HepG2 (cell line): ENCODE measurements around the gene SOST. TPM values are rescaled to one million over a fixed set of nuclear protein-coding genes. Genes with fewer than 3 reads are reported as not detected.

Source experiments
- ATAC-seq: fragments of 200-7000 bp; cut with Tn5 transposase; 3 replicates; pipeline ENCODE4 v1.9.1; 2020; ENCODE audit warnings: mild to moderate bottlenecking, moderate library complexity
- BruUV-seq: library from RNA; stranded (reverse); fragments of 400-500 nt; replicated peaks from 2 replicates; lab custom pipeline; 2021; lab: Mats Ljungman, UMichigan
- CTCF ChIA-PET: fragments of 300-600 bp; formaldehyde crosslinking; extraction: SDS; loops from one replicate; lab custom pipeline; 2021; ENCODE audit warnings: low total read pairs, inconsistent platforms, low intra/inter-chr PET ratio; lab: Yijun Ruan, JAX
- POLR2A ChIA-PET: fragments of 350-600 bp; sonication (Branson Sonifier 250); formaldehyde crosslinking; loops from one replicate; lab custom pipeline; 2020; ENCODE audit warnings: antibody characterized with exemption, inconsistent platforms; lab: Yijun Ruan, JAX
- DNase-seq: peaks from one replicate; pipeline ENCODE4 v3.0.0-alpha.2; 2015; ENCODE audit warnings: low spot score
- FAIRE-seq: peaks from 3 replicates; lab custom pipeline; 2011; peaks lifted over from hg19 to GRCh38; lab: Jason Lieb, UNC
- H2AFZ ChIP-seq: one replicate; pipeline ENCODE4 v1.6.1; 2011; ENCODE audit warnings: low read length, inconsistent platforms
- H3K27ac ChIP-seq: fragments of 300-600 bp; 3 replicates; pipeline ENCODE4 v1.8.0; 2011; ENCODE audit warnings: mixed run types, mild to moderate bottlenecking, mixed read lengths, low read length, inconsistent platforms; ENCODE audit not compliant: insufficient read depth; ENCODE audit errors: extremely low read length
- H3K27me3 ChIP-seq, 2 experiments: fragments of 200-600 bp in 1 of 2; 2 replicates in 1 of 2; 3 replicates in 1 of 2; pipeline versions ENCODE4 v1.6.0 to v1.8.0; 2011; ENCODE audit warnings: low read length in 2 of 2, mild to moderate bottlenecking in 2 of 2, moderate library complexity in 2 of 2, inconsistent platforms in 1 of 2; ENCODE audit not compliant: insufficient read depth in 2 of 2, control insufficient read depth in 1 of 2
- H3K36me3 ChIP-seq, 2 experiments: fragments of 200-600 bp in 1 of 2; replicated peaks in 1 of 2; 2 replicates in 1 of 2; 3 replicates in 1 of 2; pipeline versions ENCODE4 v1.5.1 to v1.8.0; 2011; ENCODE audit warnings: low read length in 2 of 2, inconsistent platforms in 1 of 2; ENCODE audit not compliant: insufficient read depth in 2 of 2, control insufficient read depth in 1 of 2
- H3K4me1 ChIP-seq: 2 replicates; pipeline ENCODE4 v1.5.1; 2012; ENCODE audit warnings: low read length, inconsistent platforms; ENCODE audit not compliant: insufficient read depth
- H3K4me2 ChIP-seq: 2 replicates; pipeline ENCODE4 v1.6.0; 2011; ENCODE audit warnings: low read depth, low read length, inconsistent platforms
- H3K4me3 ChIP-seq, 3 experiments: fragments of 200-600 bp in 1 of 3; sonication (generic), shearing (Covaris generic) in 1 of 3; replicated peaks in 1 of 3; 2 replicates each; pipeline ENCODE4 v1.5.1; 2011 to 2016; ENCODE audit warnings: low read length in 3 of 3, inconsistent platforms in 2 of 3, low read depth in 2 of 3, mild to moderate bottlenecking in 2 of 3, control low read depth in 1 of 3, mixed read lengths in 1 of 3; ENCODE audit not compliant: insufficient read depth in 1 of 3
- H3K79me2 ChIP-seq: one replicate; pipeline ENCODE4 v1.6.1; 2011; ENCODE audit warnings: low read length, inconsistent platforms; ENCODE audit not compliant: insufficient read depth
- H3K9ac ChIP-seq: 2 replicates; pipeline ENCODE4 v1.6.0; 2011; ENCODE audit warnings: mild to moderate bottlenecking, low read depth, low read length, inconsistent platforms; ENCODE audit not compliant: insufficient read depth
- H3K9me3 ChIP-seq: 2 replicates; pipeline ENCODE4 v1.5.1; 2012; ENCODE audit warnings: mild to moderate bottlenecking, low read length
- H4K20me1 ChIP-seq: 2 replicates; pipeline ENCODE4 v1.6.0; 2011; ENCODE audit warnings: inconsistent platforms, mild to moderate bottlenecking, low read length, moderate library complexity; ENCODE audit not compliant: insufficient read depth
- MAFK ChIP-seq, 2 experiments: IDR thresholded peaks in 1 of 2; conservative IDR thresholded peaks in 1 of 2; 2 replicates each; pipeline ENCODE4 v1.6.1; 2011; ENCODE audit warnings: improper control_type of control experiment in 2 of 2, low read length in 2 of 2
- WGBS: methylation state at CpG from one replicate; pipeline ENCODE4 v1.1.6; 2017; ENCODE audit warnings: low lambda C conversion rate; 5-methylcytosine and 5-hydroxymethylcytosine counted together
- in situ Hi-C: cut with HindIII; loops from 2 replicates; pipeline ENCODE4 v1.10.0; 2017; ENCODE audit warnings: low pct_unique_long_range_greater_than_20kb; ENCODE audit not compliant: extremely low pct_ligation_motif_present
- intact Hi-C: fragments of 100-400 bp; cut with micrococcal nuclease; formaldehyde crosslinking; loops from one replicate; pipeline ENCODE4 v1.10.0; 2022; ENCODE audit not compliant: unreplicated experiment
- polyA plus RNA-seq, 8 experiments: library from polyadenylated mRNA; depleted of rRNA in 3 of 8; stranded (reverse) in 7 of 8; unstranded in 1 of 8; fragments of >200 nt; fragmentation: Illumina TruSeq in 4 of 8; extraction: Trizol in 4 of 8; gene quantifications; 2 replicates each; pipeline versions ENCODE4 v1.2.1 to v1.2.3, GENCODE V29; 2011 to 2016; ENCODE audit warnings: low read depth in 4 of 8, missing spikeins in 1 of 8, mixed read lengths in 1 of 8; ENCODE audit not compliant: insufficient read depth in 1 of 8
- total RNA-seq, 5 experiments: library from RNA; depleted of rRNA; stranded (reverse); fragments of >200 nt; fragmentation: Illumina TruSeq; extraction: Trizol; gene quantifications; 2 replicates each; pipeline ENCODE4 v1.2.3, GENCODE V29; 2016; ENCODE audit warnings: low read depth in 1 of 5
- TF ChIP-seq, protein P1 (sequence below): sonication (generic); formaldehyde crosslinking; IDR thresholded peaks from 2 replicates; pipeline ENCODE4 v1.4.0; 2020; ENCODE audit warnings: missing genetic modification reagents, borderline replicate concordance
- TF ChIP-seq, protein P2 (sequence below): sonication (generic); formaldehyde crosslinking; IDR thresholded peaks from 2 replicates; pipeline ENCODE4 v1.4.0; 2020; ENCODE audit warnings: missing genetic modification reagents, borderline replicate concordance

Gene SOST
- total and polyA plus RNA-seq, 2 of the 13 experiments (the other 11 are each of a cell fraction or from before 2014, with no cell fraction given), result not detected

DNA sequence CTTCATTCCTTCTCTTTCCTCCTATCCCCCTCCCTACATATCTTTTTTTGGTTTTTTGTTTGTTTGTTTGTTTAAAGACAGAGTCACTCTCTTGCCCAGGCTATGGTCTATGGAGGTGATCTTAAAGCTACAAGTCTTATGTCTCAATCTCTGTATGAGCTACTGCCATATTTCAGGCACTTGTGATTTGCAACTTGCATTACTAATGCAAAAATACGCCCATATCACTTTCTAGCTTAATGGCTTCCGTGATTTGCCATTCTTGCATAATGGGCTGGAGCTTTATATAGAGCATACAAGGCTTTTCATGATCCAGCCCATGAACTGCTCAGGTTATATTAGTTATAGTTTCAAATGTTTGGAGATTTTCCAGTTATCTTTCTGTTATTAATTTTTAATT, 29.1 kb upstream of the SOST start (continued):
- TF ChIP-seq, protein P1, sequence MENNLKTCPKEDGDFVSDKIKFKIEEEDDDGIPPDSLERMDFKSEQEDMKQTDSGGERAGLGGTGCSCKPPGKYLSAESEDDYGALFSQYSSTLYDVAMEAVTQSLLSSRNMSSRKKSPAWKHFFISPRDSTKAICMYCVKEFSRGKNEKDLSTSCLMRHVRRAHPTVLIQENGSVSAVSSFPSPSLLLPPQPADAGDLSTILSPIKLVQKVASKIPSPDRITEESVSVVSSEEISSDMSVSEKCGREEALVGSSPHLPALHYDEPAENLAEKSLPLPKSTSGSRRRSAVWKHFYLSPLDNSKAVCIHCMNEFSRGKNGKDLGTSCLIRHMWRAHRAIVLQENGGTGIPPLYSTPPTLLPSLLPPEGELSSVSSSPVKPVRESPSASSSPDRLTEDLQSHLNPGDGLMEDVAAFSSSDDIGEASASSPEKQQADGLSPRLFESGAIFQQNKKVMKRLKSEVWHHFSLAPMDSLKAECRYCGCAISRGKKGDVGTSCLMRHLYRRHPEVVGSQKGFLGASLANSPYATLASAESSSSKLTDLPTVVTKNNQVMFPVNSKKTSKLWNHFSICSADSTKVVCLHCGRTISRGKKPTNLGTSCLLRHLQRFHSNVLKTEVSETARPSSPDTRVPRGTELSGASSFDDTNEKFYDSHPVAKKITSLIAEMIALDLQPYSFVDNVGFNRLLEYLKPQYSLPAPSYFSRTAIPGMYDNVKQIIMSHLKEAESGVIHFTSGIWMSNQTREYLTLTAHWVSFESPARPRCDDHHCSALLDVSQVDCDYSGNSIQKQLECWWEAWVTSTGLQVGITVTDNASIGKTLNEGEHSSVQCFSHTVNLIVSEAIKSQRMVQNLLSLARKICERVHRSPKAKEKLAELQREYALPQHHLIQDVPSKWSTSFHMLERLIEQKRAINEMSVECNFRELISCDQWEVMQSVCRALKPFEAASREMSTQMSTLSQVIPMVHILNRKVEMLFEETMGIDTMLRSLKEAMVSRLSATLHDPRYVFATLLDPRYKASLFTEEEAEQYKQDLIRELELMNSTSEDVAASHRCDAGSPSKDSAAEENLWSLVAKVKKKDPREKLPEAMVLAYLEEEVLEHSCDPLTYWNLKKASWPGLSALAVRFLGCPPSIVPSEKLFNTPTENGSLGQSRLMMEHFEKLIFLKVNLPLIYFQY, result no peak

DNA sequence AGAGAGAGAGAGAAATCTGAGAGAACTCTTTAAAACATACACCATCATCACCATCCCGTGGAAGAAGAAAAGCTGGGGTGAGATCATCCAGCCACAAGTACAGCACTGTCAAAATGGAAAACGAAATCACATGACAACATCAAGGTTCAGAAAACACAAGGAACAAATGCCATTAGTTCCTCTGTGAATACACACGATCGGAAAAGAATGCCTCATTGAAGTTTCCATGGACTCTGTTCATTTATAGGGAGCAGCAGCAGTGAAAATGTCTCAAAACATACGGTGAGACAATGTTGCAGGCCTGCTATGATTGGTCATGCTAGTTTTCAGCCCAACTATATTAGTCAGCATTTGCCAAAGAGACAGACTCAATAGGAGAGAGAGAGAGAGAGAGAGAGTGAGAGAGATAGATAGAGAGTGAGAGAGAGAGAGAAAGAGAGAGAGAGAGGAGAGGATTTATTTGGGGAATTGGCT, 26.1 kb upstream of the SOST start:
- H3K9me3 ChIP-seq, result no peaks in the 10 kb centered on the region
- ChIA-PET POLR2A (no interaction called here), CTCF (no interaction called here)
- no peak overlapping the region for H3K4me2 ChIP-seq
- no peak overlapping the region for H3K9ac ChIP-seq
- ATAC-seq (peak; percentile 37; the same call in 2 of the 3 replicates), DNase-seq (peak; percentile 68), FAIRE-seq (no peak)
- intact Hi-C loops, result no loop called here
- no peak overlapping the region for H2AFZ ChIP-seq
- in situ Hi-C loops, result no loop called here
- H3K27ac ChIP-seq, result no peak overlapping the region
- H3K27me3 ChIP-seq, result peaks cover 0 to 40% of the 10 kb centered on the region in 2 experiments; a peak in 3 of 5 replicates
- no TSS peak for BruUV-seq
- no peaks in the 10 kb centered on the region for H3K79me2 ChIP-seq
- no peaks in the 10 kb centered on the region for H4K20me1 ChIP-seq
- no peak overlapping the region for H3K4me3 ChIP-seq
- no peaks in the 10 kb centered on the region for H3K36me3 ChIP-seq
- TF ChIP-seq, protein P2, sequence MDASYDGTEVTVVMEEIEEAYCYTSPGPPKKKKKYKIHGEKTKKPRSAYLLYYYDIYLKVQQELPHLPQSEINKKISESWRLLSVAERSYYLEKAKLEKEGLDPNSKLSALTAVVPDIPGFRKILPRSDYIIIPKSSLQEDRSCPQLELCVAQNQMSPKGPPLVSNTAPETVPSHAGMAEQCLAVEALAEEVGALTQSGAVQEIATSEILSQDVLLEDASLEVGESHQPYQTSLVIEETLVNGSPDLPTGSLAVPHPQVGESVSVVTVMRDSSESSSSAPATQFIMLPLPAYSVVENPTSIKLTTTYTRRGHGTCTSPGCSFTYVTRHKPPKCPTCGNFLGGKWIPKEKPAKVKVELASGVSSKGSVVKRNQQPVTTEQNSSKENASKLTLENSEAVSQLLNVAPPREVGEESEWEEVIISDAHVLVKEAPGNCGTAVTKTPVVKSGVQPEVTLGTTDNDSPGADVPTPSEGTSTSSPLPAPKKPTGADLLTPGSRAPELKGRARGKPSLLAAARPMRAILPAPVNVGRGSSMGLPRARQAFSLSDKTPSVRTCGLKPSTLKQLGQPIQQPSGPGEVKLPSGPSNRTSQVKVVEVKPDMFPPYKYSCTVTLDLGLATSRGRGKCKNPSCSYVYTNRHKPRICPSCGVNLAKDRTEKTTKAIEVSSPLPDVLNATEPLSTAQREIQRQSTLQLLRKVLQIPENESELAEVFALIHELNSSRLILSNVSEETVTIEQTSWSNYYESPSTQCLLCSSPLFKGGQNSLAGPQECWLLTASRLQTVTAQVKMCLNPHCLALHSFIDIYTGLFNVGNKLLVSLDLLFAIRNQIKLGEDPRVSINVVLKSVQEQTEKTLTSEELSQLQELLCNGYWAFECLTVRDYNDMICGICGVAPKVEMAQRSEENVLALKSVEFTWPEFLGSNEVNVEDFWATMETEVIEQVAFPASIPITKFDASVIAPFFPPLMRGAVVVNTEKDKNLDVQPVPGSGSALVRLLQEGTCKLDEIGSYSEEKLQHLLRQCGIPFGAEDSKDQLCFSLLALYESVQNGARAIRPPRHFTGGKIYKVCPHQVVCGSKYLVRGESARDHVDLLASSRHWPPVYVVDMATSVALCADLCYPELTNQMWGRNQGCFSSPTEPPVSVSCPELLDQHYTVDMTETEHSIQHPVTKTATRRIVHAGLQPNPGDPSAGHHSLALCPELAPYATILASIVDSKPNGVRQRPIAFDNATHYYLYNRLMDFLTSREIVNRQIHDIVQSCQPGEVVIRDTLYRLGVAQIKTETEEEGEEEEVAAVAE (CRISPR knock-in tag), result no peak
- TF ChIP-seq MAFK (conservative IDR thresholded peaks at IDR 0.05 in 1 of 2, IDR thresholded peaks at IDR 0.05 in 1 of 2; ENCODE audit: low read length in 2 of 2), result 0 out of 4 replicates have a peak, but pooled peaks of 1 of the 2 experiments have one; percentile 18
- peaks cover 36% of the 10 kb centered on the region for H3K4me1 ChIP-seq
- WGBS, result 4% methylated on average over 5 of the region's 5 CpGs
